Measurements from ENCODE around the gene TALDO1.
A peak's percentile ranks its signal among the peaks of the same experiment; 100 is the strongest.

TALDO1 gene

GRCh38 chr11:810040-810567 lies 62.8 kb downstream of the TALDO1 start:
- H3K4me3 ChIP-seq (ENCODE audit: low read depth in 1 of 2, low read length in 2 of 2) = peak overlapping the region; percentile 78 to 94
- no peaks in the 10 kb centered on the region for H3K9me3 ChIP-seq (ENCODE audit: control insufficient read depth in 1 of 2, low read length in 2 of 2)
- no peaks in the 10 kb centered on the region for H3K27me3 ChIP-seq (ENCODE audit: control insufficient read depth in 1 of 2, insufficient read depth in 2 of 2, low read length in 2 of 2)
- peak overlapping the region; percentile 85 to 100 for H3K9ac ChIP-seq (ENCODE audit: low read depth in 1 of 2, low read length in 2 of 2)
- H3K36me3 ChIP-seq (ENCODE audit: control insufficient read depth in 1 of 2, insufficient read depth in 2 of 2, low read length in 2 of 2) = peaks cover 22 to 31% of the 10 kb centered on the region in 2 donors
- peak overlapping the region; percentile 98 for H3K27ac ChIP-seq (ENCODE audit: low read depth, low read length)
- peaks cover 19 to 35% of the 10 kb centered on the region in 2 donors for H3K4me1 ChIP-seq (ENCODE audit: control insufficient read depth in 1 of 2, insufficient read depth in 2 of 2, low read length in 2 of 2)

GRCh38 chr11:811446-812245 lies 64.4 kb downstream of the TALDO1 start:
- Histone ChIP-seq H3K9ac (ENCODE audit: low read depth in 1 of 2, low read length in 2 of 2) (peak overlapping the region; percentile 85 to 100), H3K27ac (ENCODE audit: low read depth, low read length) (no peak overlapping the region), H3K4me3 (ENCODE audit: low read depth in 1 of 2, low read length in 2 of 2) (peak overlapping the region; percentile 78 to 94), H3K27me3 (ENCODE audit: control insufficient read depth in 1 of 2, insufficient read depth in 2 of 2, low read length in 2 of 2) (no peaks in the 10 kb centered on the region), H3K4me1 (ENCODE audit: control insufficient read depth in 1 of 2, insufficient read depth in 2 of 2, low read length in 2 of 2) (peaks cover 19 to 32% of the 10 kb centered on the region in 2 donors), H3K9me3 (ENCODE audit: control insufficient read depth in 1 of 2, low read length in 2 of 2) (no peaks in the 10 kb centered on the region), H3K36me3 (ENCODE audit: control insufficient read depth in 1 of 2, insufficient read depth in 2 of 2, low read length in 2 of 2) (peaks cover 22 to 31% of the 10 kb centered on the region in 2 donors)

- Histone ChIP-seq H3K36me3 (ENCODE audit: control insufficient read depth in 1 of 2, insufficient read depth in 2 of 2, low read length in 2 of 2) (peaks cover 22 to 31% of the 10 kb centered on the region in 2 donors), H3K9ac (ENCODE audit: low read depth in 1 of 2, low read length in 2 of 2) (no peak overlapping the region), H3K27ac (ENCODE audit: low read depth, low read length) (no peak overlapping the region), H3K9me3 (ENCODE audit: control insufficient read depth in 1 of 2, low read length in 2 of 2) (no peaks in the 10 kb centered on the region), H3K27me3 (ENCODE audit: control insufficient read depth in 1 of 2, insufficient read depth in 2 of 2, low read length in 2 of 2) (no peaks in the 10 kb centered on the region), H3K4me1 (ENCODE audit: control insufficient read depth in 1 of 2, insufficient read depth in 2 of 2, low read length in 2 of 2) (peaks cover 19 to 32% of the 10 kb centered on the region in 2 donors), H3K4me3 (ENCODE audit: low read depth in 1 of 2, low read length in 2 of 2) (no peak overlapping the region)
Observed at GRCh38 chr11:812390-812789, 65.1 kb downstream of the TALDO1 start.

- no peak overlapping the region for H3K4me3 ChIP-seq (ENCODE audit: low read depth in 1 of 2, low read length in 2 of 2)
- H3K27me3 ChIP-seq (ENCODE audit: control insufficient read depth in 1 of 2, insufficient read depth in 2 of 2, low read length in 2 of 2) = no peaks in the 10 kb centered on the region
- H3K36me3 ChIP-seq (ENCODE audit: control insufficient read depth in 1 of 2, insufficient read depth in 2 of 2, low read length in 2 of 2) = peaks cover 22 to 31% of the 10 kb centered on the region in 2 donors
- no peaks in the 10 kb centered on the region for H3K9me3 ChIP-seq (ENCODE audit: control insufficient read depth in 1 of 2, low read length in 2 of 2)
- H3K9ac ChIP-seq (ENCODE audit: low read depth in 1 of 2, low read length in 2 of 2) = no peak overlapping the region
- H3K4me1 ChIP-seq (ENCODE audit: control insufficient read depth in 1 of 2, insufficient read depth in 2 of 2, low read length in 2 of 2) = peaks cover 19 to 28% of the 10 kb centered on the region in 2 donors
- H3K27ac ChIP-seq (ENCODE audit: low read depth, low read length) = no peak overlapping the region
Observed at GRCh38 chr11:813072-813455, 65.8 kb downstream of the TALDO1 start.

- Histone ChIP-seq H3K27me3 (ENCODE audit: control insufficient read depth in 1 of 2, insufficient read depth in 2 of 2, low read length in 2 of 2) (no peaks in the 10 kb centered on the region), H3K27ac (ENCODE audit: low read depth, low read length) (no peak overlapping the region), H3K9ac (ENCODE audit: low read depth in 1 of 2, low read length in 2 of 2) (no peak overlapping the region)
Observed at GRCh38 chr11:813456-814096, 66.3 kb downstream of the TALDO1 start.

More at GRCh38 chr11:813456-814096, 66.3 kb downstream of the TALDO1 start:
- Histone ChIP-seq H3K36me3 (ENCODE audit: control insufficient read depth in 1 of 2, insufficient read depth in 2 of 2, low read length in 2 of 2) (peaks cover 22 to 31% of the 10 kb centered on the region in 2 donors), H3K4me1 (ENCODE audit: control insufficient read depth in 1 of 2, insufficient read depth in 2 of 2, low read length in 2 of 2) (peaks cover 19 to 27% of the 10 kb centered on the region in 2 donors), H3K4me3 (ENCODE audit: low read depth in 1 of 2, low read length in 2 of 2) (no peak overlapping the region), H3K9me3 (ENCODE audit: control insufficient read depth in 1 of 2, low read length in 2 of 2) (no peaks in the 10 kb centered on the region)

Data from duodenal mucosa (tissue), 2 donors.